ENCODE measurements around the gene TANGO2.

DNA sequence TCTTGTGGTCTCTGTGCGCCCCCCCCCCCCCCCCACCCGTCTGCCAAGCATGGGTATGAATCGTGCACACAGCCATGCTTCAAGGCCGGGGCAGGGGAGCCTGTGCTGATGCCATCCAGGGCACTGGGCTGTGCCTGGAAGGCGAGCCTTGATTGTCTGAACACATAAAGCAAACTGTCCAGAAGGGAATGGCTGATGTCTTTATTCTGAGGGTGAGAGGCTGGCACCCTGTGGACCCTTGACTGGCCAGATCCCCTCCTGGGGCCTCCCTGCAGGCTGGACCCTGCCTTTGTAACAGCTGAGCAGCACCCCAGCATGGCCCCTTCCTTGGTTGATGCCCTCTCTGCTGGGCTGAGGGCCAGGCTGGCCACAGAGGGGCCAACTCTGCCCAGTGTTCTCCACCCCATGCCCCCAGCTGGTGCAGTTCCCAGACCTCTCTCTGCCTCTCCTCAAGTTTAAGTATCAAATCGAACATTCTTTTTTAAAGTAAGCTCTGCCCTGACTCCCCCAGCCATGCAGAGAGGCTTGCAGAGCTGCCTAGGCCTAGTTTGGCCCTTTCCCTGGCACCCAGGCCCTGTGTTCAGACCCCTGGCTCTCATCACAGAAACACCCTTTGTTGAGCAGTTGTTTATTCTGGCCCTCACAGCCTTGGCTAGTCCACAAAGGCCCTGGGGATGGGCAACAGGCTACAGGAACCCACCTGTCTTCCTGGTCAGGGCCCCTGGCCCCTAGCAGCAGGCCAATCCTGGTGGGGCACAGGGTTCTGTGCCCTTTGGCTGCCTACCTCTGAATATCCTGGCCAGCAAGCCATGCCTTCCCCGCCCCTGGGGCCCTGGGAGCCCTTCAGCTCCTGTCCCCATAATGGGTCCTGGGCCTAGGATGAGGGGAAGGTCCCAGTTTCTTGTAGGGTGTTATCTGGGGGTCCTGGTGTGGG, 91.0 kb downstream of the TANGO2 start:
- TF ChIP-seq YY1 (IDR thresholded peaks at IDR 0.05; ENCODE audit: insufficient read depth, insufficient read length) (no peak), ZNF274 (IDR thresholded peaks at IDR 0.05; ENCODE audit: low read depth, low read length) (no peak)
